Esophagus squamous epithelium (tissue), 5 donors: Measurements from ENCODE around the gene KCTD4. TPM values are rescaled to one million over a fixed set of nuclear protein-coding genes. Genes with fewer than 3 reads are reported as not detected.

Source experiments
- DNase-seq: peaks from one replicate; lab custom pipeline; 2025; lab: John Stamatoyannopoulos, UW
- H3K27ac ChIP-seq, 4 donors: fragments of 200-600 bp; sonication (generic); one replicate each; pipeline ENCODE4 v1.5.1; 2016 to 2019; ENCODE audit warnings: mild to moderate bottlenecking in 1 of 4
- H3K27me3 ChIP-seq, 4 donors: fragments of 200-600 bp; sonication (generic); 1 replicate in 3 of 4; 2 replicates in 1 of 4; pipeline versions ENCODE4 v1.5.1 to v1.6.0; 2017 to 2021; ENCODE audit warnings: antibody characterized with exemption in 1 of 4
- H3K36me3 ChIP-seq, 3 donors: fragments of 200-600 bp; sonication (generic); one replicate each; pipeline ENCODE4 v1.5.1; 2016 to 2019
- H3K4me1 ChIP-seq, 3 donors: fragments of 200-600 bp; sonication (generic); one replicate each; pipeline ENCODE4 v1.5.1; 2017 to 2019
- H3K4me3 ChIP-seq, 4 donors: fragments of 200-600 bp; sonication (generic); 1 replicate in 3 of 4; 2 replicates in 1 of 4; pipeline ENCODE4 v1.5.1; 2016 to 2019; ENCODE audit warnings: mild to moderate bottlenecking in 2 of 4, moderate library complexity in 1 of 4
- H3K9me3 ChIP-seq, 3 donors: fragments of 200-600 bp; sonication (generic); one replicate each; pipeline ENCODE4 v1.5.1; 2016 to 2019
- CTCF ChIP-seq, 6 experiments: fragments of 450-650 bp in 4 of 6; fragments of 200-600 bp in 2 of 6; sonication (generic) in 2 of 6; IDR thresholded peaks; one replicate each; pipeline ENCODE4 v1.5.1; 2016 to 2019; ENCODE audit warnings: antibody characterized with exemption in 6 of 6, mild to moderate bottlenecking in 4 of 6, moderate library complexity in 4 of 6
- POLR2A ChIP-seq, 4 donors: fragments of 450-650 bp; IDR thresholded peaks; one replicate each; pipeline ENCODE4 v1.6.1; 2017; ENCODE audit warnings: antibody characterized with exemption in 4 of 4, mild to moderate bottlenecking in 4 of 4, moderate library complexity in 3 of 4
- WGBS, 2 donors: methylation state at CpG; one replicate each; pipeline ENCODE4 v1.1.5; 2018; 5-methylcytosine and 5-hydroxymethylcytosine counted together
- intact Hi-C: fragments of 100-400 bp; cut with DNase I; formaldehyde crosslinking; loops from one replicate; pipeline ENCODE4 v1.15.0; 2022
- total RNA-seq, 4 donors: library from RNA; depleted of rRNA; stranded (reverse); fragments of >200 nt; gene quantifications; one replicate each; pipeline ENCODE4 v1.1.0, GENCODE V29; 2016
- donor health status: DM: yes; HTN: yes; CAD: no.

Gene KCTD4
- total RNA-seq, 4 donors from 2014 or later: not detected

- peaks cover 0 to 5% (median 0%) of the 10 kb centered on the region in 3 donors for H3K4me1 ChIP-seq
- no peak overlapping the region for H3K27ac ChIP-seq
- 76 to 87% methylated on average over 7 of the region's 7 CpGs for WGBS, 2 donors
- no peaks in the 10 kb centered on the region for H3K9me3 ChIP-seq
- TF ChIP-seq POLR2A (IDR thresholded peaks at IDR 0.05) (no peak), CTCF (IDR thresholded peaks at IDR 0.05) (no peak)
- peaks cover 0 to 14% (median 0%) of the 10 kb centered on the region in 3 donors for H3K36me3 ChIP-seq
- DNase-seq: no peak
- H3K4me3 ChIP-seq: no peak overlapping the region
- H3K27me3 ChIP-seq: no peaks in the 10 kb centered on the region
- intact Hi-C loops: no loop called here
These were observed 19.9 kb downstream of the KCTD4 start for GRCh38 chr13:45180713-45181601.

DNA sequence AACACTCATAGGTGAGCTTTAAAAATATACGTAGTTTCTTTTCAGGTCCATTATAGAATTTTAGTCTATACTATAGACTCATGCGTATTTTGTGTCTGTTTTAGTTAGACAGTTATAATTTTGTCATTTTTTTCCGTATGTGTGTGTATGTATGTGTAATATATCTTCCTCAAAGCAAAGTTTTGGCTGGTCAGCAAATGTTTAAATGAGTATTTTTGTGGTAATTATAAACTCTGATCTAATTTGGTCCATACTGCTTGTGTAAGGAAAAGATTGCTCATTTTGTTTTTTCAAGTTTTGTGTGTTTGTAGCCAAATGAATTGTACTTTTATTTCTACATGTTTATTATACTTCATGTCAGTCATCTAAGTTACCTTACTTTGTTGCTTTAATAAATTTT lies 20.5 kb downstream of the KCTD4 start:
- Histone ChIP-seq H3K27me3 (no peaks in the 10 kb centered on the region), H3K4me1 (peaks cover 0 to 5% (median 0%) of the 10 kb centered on the region in 3 donors), H3K9me3 (no peaks in the 10 kb centered on the region), H3K36me3 (peaks cover 0 to 21% (median 0%) of the 10 kb centered on the region in 3 donors), H3K4me3 (no peak overlapping the region), H3K27ac (no peak overlapping the region)
- TF ChIP-seq CTCF (IDR thresholded peaks at IDR 0.05) (no peak), POLR2A (IDR thresholded peaks at IDR 0.05) (no peak)
- 86 to 91% methylated on average over 3 of the region's 3 CpGs for WGBS, 2 donors
- intact Hi-C loops: no loop called here
- DNase-seq: no peak

GRCh38 chr13:45179428-45179827 lies 21.4 kb downstream of the KCTD4 start:
- Histone ChIP-seq H3K4me1 (peaks cover 0 to 5% (median 0%) of the 10 kb centered on the region in 3 donors), H3K27me3 (no peaks in the 10 kb centered on the region)
- intact Hi-C loops: no loop called here

DNA sequence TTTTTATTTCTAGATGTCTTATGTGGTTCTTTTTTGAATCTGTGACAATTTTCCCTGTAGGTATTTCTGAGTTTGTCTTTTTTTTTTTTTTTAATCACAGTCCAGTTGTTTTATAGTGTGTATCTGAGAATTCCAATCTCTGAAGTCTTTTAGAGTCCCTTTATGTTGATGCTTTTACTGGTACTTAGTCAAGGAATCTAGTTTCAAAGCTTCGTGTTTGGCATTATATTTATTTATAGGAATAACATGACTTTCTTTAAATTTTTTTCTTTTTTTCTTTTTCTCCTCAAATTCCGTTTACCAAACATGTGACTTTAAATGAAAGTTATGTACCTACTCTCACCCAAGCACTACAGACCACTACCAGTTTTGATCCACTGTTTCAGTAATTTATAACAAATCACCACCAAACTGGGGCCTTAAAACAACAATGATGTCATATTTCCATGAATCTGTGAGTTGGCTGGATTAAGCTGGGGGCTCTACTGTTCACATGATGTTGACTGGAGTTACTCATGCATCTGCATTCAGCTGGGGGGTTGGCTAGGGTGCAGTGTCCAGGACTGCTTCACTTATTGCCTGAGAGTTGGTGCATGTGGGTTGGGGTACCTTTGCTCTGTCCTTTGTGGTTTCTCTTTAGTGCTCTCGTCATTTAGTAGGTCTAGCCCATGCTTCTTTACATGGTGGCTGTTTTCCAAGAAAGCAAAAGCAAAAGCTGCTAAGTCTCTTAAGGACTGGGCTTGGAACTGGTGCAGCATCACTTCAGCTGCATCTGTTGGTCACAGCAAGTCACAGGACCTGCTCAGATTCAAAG lies 22.3 kb downstream of the KCTD4 start:
- no peak for DNase-seq
- Histone ChIP-seq H3K36me3 (peaks cover 0 to 18% (median 0%) of the 10 kb centered on the region in 3 donors), H3K4me3 (no peak overlapping the region), H3K27ac (no peak overlapping the region), H3K27me3 (no peaks in the 10 kb centered on the region), H3K9me3 (no peaks in the 10 kb centered on the region), H3K4me1 (peaks cover 0 to 5% (median 0%) of the 10 kb centered on the region in 3 donors)
- intact Hi-C loops: no loop called here
- TF ChIP-seq POLR2A (IDR thresholded peaks at IDR 0.05) (no peak), CTCF (IDR thresholded peaks at IDR 0.05) (no peak)
- 78 to 79% methylated on average over 3 of the region's 3 CpGs for WGBS, 2 donors

More at GRCh38 chr13:45179428-45179827, 21.4 kb downstream of the KCTD4 start:
- no peaks in the 10 kb centered on the region for H3K9me3 ChIP-seq
- peaks cover 0 to 25% (median 0%) of the 10 kb centered on the region in 3 donors for H3K36me3 ChIP-seq
- no peak overlapping the region for H3K4me3 ChIP-seq
- H3K27ac ChIP-seq: no peak overlapping the region
- no peak for TF ChIP-seq POLR2A (IDR thresholded peaks at IDR 0.05)
- no peak for TF ChIP-seq CTCF (IDR thresholded peaks at IDR 0.05)
- DNase-seq: no peak

DNA sequence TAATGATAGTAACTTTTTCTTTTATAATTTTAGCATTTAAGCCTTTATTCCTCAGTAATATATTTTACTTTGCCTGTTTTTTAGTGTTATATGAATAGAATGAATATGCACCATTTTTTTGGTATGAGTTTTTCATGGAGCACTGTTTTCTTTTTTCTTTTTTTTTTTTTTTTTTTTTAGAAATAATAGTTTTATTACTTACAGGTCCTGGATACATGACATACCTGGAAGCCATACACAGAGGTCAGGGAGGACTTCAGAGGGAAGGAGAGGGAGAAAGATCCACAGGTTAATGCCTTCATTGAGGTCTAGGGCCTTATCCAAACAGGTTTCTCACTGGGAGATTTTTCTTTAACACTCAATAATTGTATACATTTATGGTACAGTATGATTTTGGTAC lies 26.4 kb downstream of the KCTD4 start:
- DNase-seq: no peak
- TF ChIP-seq POLR2A (IDR thresholded peaks at IDR 0.05) (no peak), CTCF (IDR thresholded peaks at IDR 0.05) (no peak)

More for the DNA sequence above, 26.4 kb downstream of the KCTD4 start:
- Histone ChIP-seq H3K4me1 (peaks cover 0 to 5% (median 0%) of the 10 kb centered on the region in 3 donors), H3K4me3 (no peak overlapping the region), H3K27ac (no peak overlapping the region), H3K36me3 (peaks cover 0 to 24% (median 0%) of the 10 kb centered on the region in 3 donors), H3K27me3 (no peaks in the 10 kb centered on the region), H3K9me3 (no peaks in the 10 kb centered on the region)
- intact Hi-C loops: no loop called here
